H1 (cell line): ENCODE results near the gene GRK5. TPM values are rescaled to one million over a fixed set of nuclear protein-coding genes. Genes with fewer than 3 reads are reported as not detected.

ENCODE experiments used
- CTCF ChIA-PET: fragments of 300-600 bp; sonication (Branson Sonifier 250); formaldehyde crosslinking; loops from one replicate; lab custom pipeline; 2021; ENCODE audit not compliant: partially characterized antibody; lab: Charles Lee
- POLR2A ChIA-PET: fragments of 300-600 bp; sonication (Branson Sonifier 250); formaldehyde crosslinking; loops from one replicate; lab custom pipeline; 2021; ENCODE audit warnings: inconsistent platforms; ENCODE audit not compliant: partially characterized antibody; lab: Charles Lee
- DNase-seq, 2 experiments: peaks; one replicate each; pipeline versions ENCODE4 v3.0.0 to v3.0.0-alpha.2; 2010 to 2022; ENCODE audit warnings: low spot score in 2 of 2, low read depth in 1 of 2, mixed read lengths in 1 of 2
- FAIRE-seq: peaks from 2 replicates; lab custom pipeline; 2011; peaks lifted over from hg19 to GRCh38; lab: Jason Lieb, UNC
- H2AFZ ChIP-seq: 2 replicates; pipeline ENCODE4 v1.8.1; 2012; ENCODE audit warnings: low read length, inconsistent platforms
- H2AK5ac ChIP-seq: 2 replicates; pipeline ENCODE4 v1.6.1; 2013; ENCODE audit warnings: low read depth, low read length
- H2BK120ac ChIP-seq: replicated peaks from 2 replicates; pipeline ENCODE3; 2013; ENCODE audit warnings: low read depth, low read length, inconsistent platforms
- H2BK12ac ChIP-seq: 2 replicates; pipeline ENCODE4 v1.6.1; 2013; ENCODE audit warnings: low read depth, low read length
- H2BK15ac ChIP-seq: 2 replicates; pipeline ENCODE4 v1.6.1; 2013; ENCODE audit warnings: low read length
- H2BK20ac ChIP-seq: 2 replicates; pipeline ENCODE4 v1.6.1; 2013; ENCODE audit warnings: low read length
- H2BK5ac ChIP-seq: 2 replicates; pipeline ENCODE4 v1.6.1; 2013; ENCODE audit warnings: low read depth, low read length
- H3K14ac ChIP-seq: 2 replicates; pipeline ENCODE4 v1.6.1; 2013; ENCODE audit warnings: inconsistent platforms; ENCODE audit not compliant: insufficient read length
- H3K18ac ChIP-seq: 2 replicates; pipeline ENCODE4 v1.6.1; 2013; ENCODE audit warnings: low read length; ENCODE audit errors: extremely low read depth
- H3K23ac ChIP-seq: 2 replicates; pipeline ENCODE4 v1.6.1; 2013; ENCODE audit warnings: inconsistent platforms; ENCODE audit not compliant: insufficient read length
- H3K23me2 ChIP-seq: 2 replicates; pipeline ENCODE4 v1.6.1; 2013; ENCODE audit warnings: low read depth, low read length
- H3K27ac ChIP-seq: 2 replicates; pipeline ENCODE4 v1.6.1; 2011; ENCODE audit warnings: low read depth, low read length, inconsistent platforms
- H3K27me3 ChIP-seq, 4 experiments: replicated peaks in 1 of 4; 1 replicate in 1 of 4; 2 replicates in 3 of 4; pipeline versions ENCODE4 v1.6.1 to v1.8.1; 2011 to 2013; ENCODE audit warnings: low read length in 3 of 4, mild to moderate bottlenecking in 3 of 4, inconsistent platforms in 2 of 4, mixed read lengths in 2 of 4, moderate library complexity in 1 of 4; ENCODE audit not compliant: control insufficient read depth in 3 of 4, insufficient read depth in 3 of 4; ENCODE audit errors: extremely low read depth in 1 of 4
- H3K36me3 ChIP-seq, 4 experiments: 2 replicates each; pipeline versions ENCODE4 v1.6.1 to v1.8.1; 2011 to 2013; ENCODE audit warnings: mild to moderate bottlenecking in 4 of 4, low read length in 3 of 4, moderate library complexity in 2 of 4, control low read depth in 1 of 4, inconsistent platforms in 1 of 4; ENCODE audit not compliant: insufficient read depth in 4 of 4, control insufficient read depth in 2 of 4
- H3K4ac ChIP-seq: replicated peaks from 2 replicates; pipeline ENCODE3; 2013; ENCODE audit warnings: low read length, low read depth, mixed read lengths, inconsistent platforms; ENCODE audit not compliant: insufficient read length
- H3K4me1 ChIP-seq, 4 experiments: replicated peaks in 1 of 4; 1 replicate in 1 of 4; 2 replicates in 3 of 4; pipeline versions ENCODE4 v1.6.1 to v1.8.1; 2011 to 2013; ENCODE audit warnings: low read length in 3 of 4, inconsistent platforms in 2 of 4, mixed read lengths in 1 of 4; ENCODE audit not compliant: insufficient read depth in 4 of 4, control insufficient read depth in 3 of 4
- H3K4me2 ChIP-seq, 2 experiments: 2 replicates each; pipeline versions ENCODE4 v1.6.1 to v1.8.1; 2011 to 2013; ENCODE audit warnings: low read depth in 2 of 2, low read length in 2 of 2, control low read depth in 1 of 2, inconsistent platforms in 1 of 2, mild to moderate bottlenecking in 1 of 2; ENCODE audit not compliant: insufficient read depth in 1 of 2
- H3K4me3 ChIP-seq, 4 experiments: fragments of 200-600, 300-600 bp in 1 of 4; sonication (generic), shearing (Covaris generic), sonication (Bioruptor Twin) in 1 of 4; 2 replicates each; pipeline versions ENCODE4 v1.5.1 to v1.8.1; 2011 to 2016; ENCODE audit warnings: low read length in 4 of 4, low read depth in 3 of 4, control low read depth in 2 of 4, inconsistent platforms in 2 of 4, mild to moderate bottlenecking in 2 of 4, mixed read lengths in 1 of 4, moderate library complexity in 1 of 4; ENCODE audit not compliant: insufficient read depth in 2 of 4; ENCODE audit errors: extremely low read depth in 1 of 4
- H3K56ac ChIP-seq: replicated peaks from 2 replicates; pipeline ENCODE3; 2013; ENCODE audit warnings: low read depth, mild to moderate bottlenecking, mixed read lengths, low read length, inconsistent platforms; ENCODE audit not compliant: insufficient read length
- H3K79me1 ChIP-seq: 2 replicates; pipeline ENCODE4 v1.6.1; 2013; ENCODE audit warnings: low read depth, low read length, control low read depth
- H3K79me2 ChIP-seq, 2 experiments: 2 replicates each; pipeline versions ENCODE4 v1.6.1 to v1.8.1; 2012 to 2013; ENCODE audit warnings: low read length in 2 of 2, mild to moderate bottlenecking in 2 of 2, inconsistent platforms in 1 of 2; ENCODE audit not compliant: insufficient read depth in 2 of 2, control insufficient read depth in 1 of 2
- H3K9ac ChIP-seq, 4 experiments: replicated peaks in 1 of 4; 1 replicate in 1 of 4; 2 replicates in 3 of 4; pipeline versions ENCODE4 v1.6.1 to v1.8.1; 2011 to 2013; ENCODE audit warnings: low read depth in 3 of 4, low read length in 3 of 4, control low read depth in 2 of 4, mild to moderate bottlenecking in 2 of 4, moderate library complexity in 2 of 4, inconsistent platforms in 1 of 4; ENCODE audit errors: extremely low read depth in 1 of 4
- H3K9me3 ChIP-seq, 2 experiments: 2 replicates each; pipeline versions ENCODE4 v1.6.1 to v1.8.1; 2012 to 2013; ENCODE audit warnings: mild to moderate bottlenecking in 2 of 2, moderate library complexity in 2 of 2, control low read depth in 1 of 2, inconsistent platforms in 1 of 2, low read depth in 1 of 2, low read length in 1 of 2, mixed read lengths in 1 of 2; ENCODE audit not compliant: insufficient read depth in 2 of 2
- H4K20me1 ChIP-seq, 2 experiments: replicated peaks in 1 of 2; 2 replicates each; pipeline versions ENCODE3 to v1.8.1; 2011 to 2013; ENCODE audit warnings: inconsistent platforms in 2 of 2, low read length in 2 of 2, mild to moderate bottlenecking in 1 of 2; ENCODE audit not compliant: insufficient read depth in 2 of 2, control insufficient read depth in 1 of 2
- H4K5ac ChIP-seq: 2 replicates; pipeline ENCODE4 v1.6.1; 2013; ENCODE audit warnings: low read length, low read depth, mixed read lengths, inconsistent platforms; ENCODE audit not compliant: insufficient read length
- H4K8ac ChIP-seq: 2 replicates; pipeline ENCODE4 v1.8.0; 2013; ENCODE audit warnings: mild to moderate bottlenecking, moderate library complexity, low read length, inconsistent platforms; ENCODE audit not compliant: insufficient read depth; ENCODE audit errors: extremely low read depth
- H4K91ac ChIP-seq: replicated peaks from 2 replicates; pipeline ENCODE3; 2013; ENCODE audit warnings: low read length, mixed read lengths, inconsistent platforms; ENCODE audit not compliant: insufficient read length
- POU5F1 ChIP-seq: IDR thresholded peaks from 2 replicates; pipeline ENCODE4 v1.6.1; 2011; ENCODE audit warnings: low read depth, mild to moderate bottlenecking, low read length, moderate library complexity
- USF2 ChIP-seq: IDR thresholded peaks from 2 replicates; pipeline ENCODE4 v1.6.1; 2011; ENCODE audit warnings: low read length, improper control_type of control experiment
- WGBS, 2 experiments: shearing (Covaris generic) in 1 of 2; methylation state at CpG; one replicate each; pipeline versions ENCODE4 v1.1.6 to v1.1.7; 2013 to 2015; ENCODE audit warnings: low lambda C conversion rate in 2 of 2, mixed read lengths in 2 of 2, inconsistent platforms in 1 of 2, low coverage in 1 of 2, missing lambda C conversion rate in 1 of 2; ENCODE audit not compliant: insufficient replicate concordance in 2 of 2, insufficient coverage in 1 of 2, insufficient read length in 1 of 2; ENCODE audit errors: extremely low coverage in 1 of 2, missing lambda C conversion rate in 1 of 2; 5-methylcytosine and 5-hydroxymethylcytosine counted together
- polyA plus RNA-seq, 7 experiments: library from polyadenylated mRNA; depleted of rRNA in 3 of 7; stranded (reverse) in 5 of 7; unstranded in 2 of 7; fragments of >200 nt in 5 of 7; fragments of 200-250 nt in 2 of 7; gene quantifications; 1 replicate in 5 of 7; 2 replicates in 1 of 7; 4 replicates in 1 of 7; pipeline versions ENCODE4 v1.2.1 to v1.2.3, GENCODE V29; 2011 to 2013; ENCODE audit warnings: missing spikeins in 2 of 7, mixed read lengths in 2 of 7
- total RNA-seq: library from RNA; stranded (reverse); fragmentation: NEBNext Ultra II Directional; extraction: Animal tissue kit (Norgen Biotek cat#: 25700); gene quantifications from 2 replicates; pipeline ENCODE4 v1.2.1, GENCODE V29; 2021

The GRK5 gene
- total and polyA plus RNA-seq, 2 of the 8 experiments (the other 6 are each of a cell fraction or from before 2014, with no cell fraction given), result 0.54 to 2.5 TPM

GRCh38 chr10:119325131-119325530 is 117.8 kb downstream of the GRK5 start:
- H2BK120ac ChIP-seq, result no peak overlapping the region
- no peak overlapping the region for H3K4ac ChIP-seq
- no peak overlapping the region for H3K23ac ChIP-seq
- 92% methylated on average over 3 of the region's 3 CpGs; no CpG with 5 or more reads in 1 of the 2 experiments for WGBS, 2 experiments
- H4K20me1 ChIP-seq, result no peaks in the 10 kb centered on the region
- H3K18ac ChIP-seq, result 0 out of 2 replicates have a peak overlapping the region, but pooled peaks have one; percentile 53
- H3K4me3 ChIP-seq, result no peak overlapping the region
- no peaks in the 10 kb centered on the region for H3K9me3 ChIP-seq
- no peaks in the 10 kb centered on the region for H3K79me1 ChIP-seq
- H3K36me3 ChIP-seq, result no peaks in the 10 kb centered on the region
- POLR2A ChIA-PET, result no interaction called here
- no peak overlapping the region for H3K27ac ChIP-seq
- DNase-seq (no peak), FAIRE-seq (no peak)
- H2BK15ac ChIP-seq, result peak overlapping the region; percentile 92; the same call in 1 of the 2 replicates
- H3K14ac ChIP-seq, result no peak overlapping the region
- H2BK5ac ChIP-seq, result peak overlapping the region; percentile 75
- H3K9ac ChIP-seq, result no peak overlapping the region
- no peak overlapping the region for H4K8ac ChIP-seq
- TF ChIP-seq USF2 (no peak), POU5F1 (no peak)
- CTCF ChIA-PET, result interaction anchor here (0.8 to 1.4 kb wide), 4 partner anchors 10 to 99 kb away, joined by 3 read pairs; no protein-coding TSS in a partner anchor
- no peak overlapping the region; the same call in 1 of the 2 replicates for H2AK5ac ChIP-seq
- no peak overlapping the region for H4K5ac ChIP-seq
- no peaks in the 10 kb centered on the region for H3K79me2 ChIP-seq
- H3K4me2 ChIP-seq, result no peak overlapping the region
- no peak overlapping the region for H4K91ac ChIP-seq
- no peaks in the 10 kb centered on the region for H3K27me3 ChIP-seq
- no peak overlapping the region for H3K56ac ChIP-seq
- no peaks in the 10 kb centered on the region; the same call in 1 of the 2 replicates for H3K23me2 ChIP-seq
- H2AFZ ChIP-seq, result 0 out of 2 replicates have a peak overlapping the region, but pooled peaks have one; percentile 14
- peak overlapping the region; percentile 48; the same call in 1 of the 2 replicates for H2BK20ac ChIP-seq
- H3K4me1 ChIP-seq, result no peaks in the 10 kb centered on the region; a peak in 2 of 7 replicates
- H2BK12ac ChIP-seq, result 0 out of 2 replicates have a peak overlapping the region, but pooled peaks have one; percentile 87
